GM15510 (cell line): ENCODE measurements around the gene MACIR.

Experiments
- POLR2A ChIP-seq: IDR thresholded peaks from 3 replicates; pipeline ENCODE4 v1.6.1; 2011; ENCODE audit warnings: borderline replicate concordance; ENCODE audit not compliant: insufficient read length; ENCODE audit errors: extremely low read depth

MACIR gene

DNA sequence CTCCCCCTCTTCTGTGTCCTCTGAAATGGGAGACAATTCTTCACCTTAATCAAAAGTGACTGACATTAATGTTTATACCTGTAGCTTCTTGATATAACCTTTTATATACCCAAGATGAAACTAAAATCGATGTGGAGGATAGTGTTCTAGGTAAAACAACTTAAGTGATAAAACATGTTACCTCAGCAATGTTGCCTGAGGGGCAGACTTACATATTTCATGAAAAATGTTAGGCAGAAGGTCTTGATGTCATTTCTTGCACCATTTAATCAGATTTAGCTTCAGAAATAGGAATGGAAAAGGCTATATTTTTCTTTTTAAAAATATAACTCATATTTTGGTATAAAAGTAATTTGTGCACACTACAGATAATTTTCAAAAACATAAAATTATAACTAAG, 22.7 kb upstream of the MACIR start:
- TF ChIP-seq POLR2A, result no peak

- no peak for TF ChIP-seq POLR2A
Observed at GRCh38 chr5:103237778-103238177, 20.8 kb upstream of the MACIR start.

DNA sequence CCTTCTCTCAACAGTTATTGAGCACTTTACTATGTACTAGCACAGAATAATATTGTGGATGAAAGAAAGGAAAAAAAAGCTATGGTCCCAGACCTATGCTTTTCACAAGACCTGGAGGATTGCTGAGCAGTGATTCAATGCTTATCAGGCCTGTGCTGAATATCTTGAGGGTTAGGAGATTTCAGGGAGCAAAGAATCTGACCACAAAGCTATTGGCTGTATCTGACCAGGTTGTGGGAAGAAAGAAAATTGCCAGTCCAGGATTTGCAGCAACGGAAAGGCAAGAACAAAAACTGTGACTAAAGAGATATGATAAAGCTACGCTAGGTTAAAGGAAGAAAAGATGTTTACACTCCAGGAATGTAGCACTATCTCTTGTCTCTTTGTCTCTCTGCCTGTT, 14.9 kb upstream of the MACIR start:
- no peak for TF ChIP-seq POLR2A

GRCh38 chr5:103244398-103244797, 14.2 kb upstream of the MACIR start:
- no peak for TF ChIP-seq POLR2A

DNA sequence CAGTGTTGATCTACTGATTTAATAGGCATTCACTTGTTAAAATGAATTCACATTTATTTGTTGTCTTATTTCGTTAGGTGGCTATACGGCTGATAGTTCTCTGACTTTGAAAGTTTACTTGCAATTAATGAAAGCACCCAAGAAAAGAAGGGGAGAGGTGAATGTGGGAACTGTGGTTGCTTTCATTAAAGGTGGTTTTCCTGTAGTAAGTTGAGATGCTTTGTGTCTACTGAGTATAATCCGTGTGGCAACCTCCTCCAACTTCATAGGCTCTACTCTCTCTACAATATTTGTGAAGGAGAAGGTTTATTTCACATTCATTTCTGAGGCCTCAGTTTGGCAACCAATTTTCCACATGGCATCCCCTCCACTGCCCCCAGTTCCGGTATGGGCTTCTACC, 12.8 kb upstream of the MACIR start:
- no peak for TF ChIP-seq POLR2A

GRCh38 chr5:103247118-103247517, 11.4 kb upstream of the MACIR start:
- no peak for TF ChIP-seq POLR2A

DNA sequence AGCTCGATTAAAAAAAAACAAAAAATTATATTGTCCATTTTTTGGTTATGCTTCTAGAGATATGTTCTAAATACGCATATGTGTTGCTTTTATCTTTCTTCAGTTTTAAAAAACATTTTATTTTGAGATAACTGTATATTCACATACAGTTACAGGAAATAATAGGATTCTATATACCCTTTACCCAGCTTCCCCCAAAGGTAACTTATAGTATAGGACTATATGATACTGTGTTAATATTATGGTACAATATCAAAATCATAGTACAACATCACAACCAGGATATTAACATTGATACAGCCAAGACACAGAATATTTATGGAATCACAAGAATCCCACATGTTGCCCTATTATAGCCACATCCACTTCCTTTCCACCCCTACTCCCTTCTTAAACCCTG, 9.5 kb upstream of the MACIR start:
- no peak for TF ChIP-seq POLR2A

GRCh38 chr5:103254921-103255320, 3.6 kb upstream of the MACIR start:
- TF ChIP-seq POLR2A, result no peak

- no peak for TF ChIP-seq POLR2A
Observed at GRCh38 chr5:103255691-103256090, 2.9 kb upstream of the MACIR start.

- TF ChIP-seq POLR2A, result no peak
Observed at GRCh38 chr5:103256178-103256577, 2.4 kb upstream of the MACIR start.

- peak; percentile 53 for TF ChIP-seq POLR2A
Observed at GRCh38 chr5:103258957-103259704, 568 bp downstream of the MACIR start.

DNA sequence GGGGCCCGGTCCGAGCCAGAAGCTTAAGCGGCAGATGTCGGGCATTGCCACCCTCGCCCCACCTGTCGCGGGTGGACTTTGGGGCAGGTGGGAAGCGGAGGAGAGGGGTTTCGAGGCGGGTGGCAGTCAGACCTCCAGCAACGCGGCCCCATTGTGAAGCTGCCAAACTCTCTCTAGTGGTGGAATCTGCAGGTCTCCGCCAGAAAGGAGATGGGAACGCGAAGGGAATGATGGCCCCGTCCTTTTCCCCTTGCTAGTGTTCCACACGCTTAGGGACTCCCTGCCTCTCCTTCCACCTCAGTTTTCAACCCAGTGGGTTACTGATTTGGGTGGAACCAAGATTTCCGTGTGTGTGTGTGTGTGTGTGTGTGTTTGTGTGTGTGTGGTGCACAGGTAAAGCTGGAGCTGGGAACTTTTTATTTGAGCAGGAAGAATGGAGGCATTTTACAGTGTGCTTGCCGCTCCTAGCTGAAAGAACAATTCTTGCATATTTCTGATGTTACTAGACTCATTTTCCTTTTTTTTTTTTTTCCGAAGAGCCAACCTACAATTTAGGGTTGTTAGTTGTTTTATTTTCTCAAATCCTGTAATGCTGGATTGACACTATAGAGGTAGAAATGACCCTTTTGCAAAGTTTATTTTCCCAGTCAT, 1.3 kb downstream of the MACIR start:
- TF ChIP-seq POLR2A, result no peak

GRCh38 chr5:103260951-103261350, 2.4 kb downstream of the MACIR start:
- no peak for TF ChIP-seq POLR2A

DNA sequence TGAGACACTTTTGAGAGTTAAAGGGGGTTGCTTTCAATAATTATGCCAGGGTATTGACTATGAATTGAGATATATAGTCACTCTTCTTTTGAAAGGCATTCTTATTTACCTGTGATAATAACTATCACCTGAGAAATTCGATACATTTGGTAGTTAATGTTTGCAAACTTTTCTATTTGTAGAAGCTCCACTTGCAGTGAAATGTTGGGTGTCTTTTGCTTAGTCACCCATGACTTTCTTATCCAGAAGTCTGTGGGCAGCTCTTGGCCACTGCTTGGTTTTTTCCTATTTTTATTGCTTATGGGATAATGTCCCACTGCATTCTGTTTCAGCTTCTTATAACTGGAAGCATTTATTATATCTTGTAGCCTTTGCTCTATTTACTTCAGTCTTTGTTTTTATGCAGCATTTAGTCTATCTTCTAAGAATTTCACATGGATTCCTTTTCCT, 3.9 kb downstream of the MACIR start:
- TF ChIP-seq POLR2A, result no peak

GRCh38 chr5:103263054-103263453, 4.5 kb downstream of the MACIR start:
- no peak for TF ChIP-seq POLR2A

- TF ChIP-seq POLR2A, result no peak
Observed at GRCh38 chr5:103264508-103264907, 5.9 kb downstream of the MACIR start.
